ENCODE measurements around the gene MAP1B.

MAP1B gene

GRCh38 chr5:72231991-72232703 lies 124.9 kb downstream of the MAP1B start:
- DNase-seq: no peak

DNA sequence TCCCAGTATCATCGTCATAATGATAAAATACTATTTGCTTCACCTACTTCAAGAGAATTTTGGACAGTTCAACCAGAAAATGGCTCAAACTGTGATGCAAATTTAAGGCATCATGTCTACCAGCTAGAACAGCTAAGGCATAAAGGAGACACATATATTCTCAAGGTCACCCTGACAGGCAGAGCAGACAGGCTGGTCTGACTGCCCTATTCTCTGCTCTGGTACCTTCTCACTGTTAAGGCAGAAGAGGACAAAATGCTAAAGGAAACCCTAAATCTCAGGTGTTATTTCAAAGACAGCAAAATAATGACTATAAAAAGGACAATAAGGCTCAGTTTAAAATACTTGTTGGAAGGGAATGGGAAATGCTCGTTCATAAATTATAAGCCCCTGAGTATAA lies 125.6 kb downstream of the MAP1B start:
- DNase-seq: no peak

DNA sequence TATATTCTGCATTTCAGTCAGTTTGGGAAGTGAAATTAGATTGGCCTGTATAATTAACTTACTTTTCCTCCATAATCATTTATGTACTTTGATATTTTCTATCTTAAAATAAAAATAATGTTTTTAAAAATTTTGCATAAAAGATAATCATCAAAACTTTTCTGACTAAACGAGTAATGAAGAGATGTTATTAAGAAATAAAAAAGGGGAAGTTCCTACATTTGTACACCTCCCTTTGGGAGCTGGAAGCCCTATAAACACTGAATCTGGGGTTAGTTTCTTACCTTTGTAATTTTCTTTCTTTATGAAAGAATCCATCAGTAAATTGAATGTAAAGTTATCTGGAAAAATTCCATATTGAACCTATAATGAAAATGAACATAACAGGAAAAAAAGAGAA lies 126.6 kb downstream of the MAP1B start:
- DNase-seq: no peak

DNA sequence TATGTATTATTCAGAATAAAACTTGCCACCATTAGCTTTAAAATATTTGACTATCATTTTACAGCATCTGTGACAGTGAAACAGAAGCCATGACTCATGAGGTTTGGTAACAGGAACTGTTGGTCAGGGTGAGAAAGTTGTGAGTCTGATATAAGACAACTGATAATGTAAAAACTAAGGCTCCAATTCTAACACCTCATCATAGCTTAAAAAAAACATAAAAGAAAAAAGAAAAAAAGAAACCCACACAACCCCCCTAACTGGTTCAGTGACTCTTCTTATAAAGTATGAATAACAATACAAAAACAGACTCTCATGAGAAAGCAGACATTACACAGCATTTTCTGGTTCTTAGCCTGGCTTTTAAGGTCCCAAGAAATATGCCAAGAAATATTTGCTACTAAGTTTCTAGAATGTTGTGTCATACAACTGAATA lies 127.0 kb downstream of the MAP1B start:
- peak; percentile 17 for DNase-seq

DNA sequence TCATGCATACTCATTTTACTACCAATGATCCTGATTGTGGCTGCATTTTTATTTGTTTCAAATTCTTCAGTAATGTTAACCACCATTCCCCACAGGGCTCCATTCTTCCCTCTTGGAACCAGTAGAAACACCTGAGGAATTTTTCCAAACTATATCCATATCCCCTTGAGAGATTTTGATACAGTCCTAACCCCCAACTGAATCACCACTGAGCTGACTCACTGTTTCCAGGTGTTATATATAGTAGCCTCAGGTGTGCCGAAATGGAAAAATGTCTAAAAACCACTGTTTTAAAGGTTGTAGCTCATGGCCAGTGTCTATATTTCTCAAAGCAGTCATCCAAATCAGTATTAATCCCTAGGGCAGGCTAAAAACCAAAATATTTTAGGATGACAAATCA lies 127.6 kb downstream of the MAP1B start:
- DNase-seq: no peak

DNA sequence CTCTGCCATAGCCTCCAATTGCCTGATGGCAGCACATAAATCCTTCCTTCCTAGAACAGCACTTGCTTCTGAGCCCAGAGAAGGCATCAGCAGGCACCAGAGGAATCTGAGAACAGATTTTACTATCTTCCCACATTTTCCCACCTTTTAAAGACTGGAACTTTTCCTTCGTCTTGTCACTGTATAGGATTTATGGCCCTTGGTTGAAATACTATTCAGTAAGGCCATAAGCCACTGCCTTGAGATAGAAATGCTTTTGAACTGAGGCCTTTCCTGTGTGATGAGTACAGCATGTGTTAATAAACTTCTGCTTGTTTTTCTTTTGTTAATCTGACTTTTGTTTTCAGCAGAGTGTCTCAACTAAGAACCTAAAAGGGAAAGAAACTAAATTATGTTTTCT lies 128.4 kb downstream of the MAP1B start:
- no peak for DNase-seq

DNA sequence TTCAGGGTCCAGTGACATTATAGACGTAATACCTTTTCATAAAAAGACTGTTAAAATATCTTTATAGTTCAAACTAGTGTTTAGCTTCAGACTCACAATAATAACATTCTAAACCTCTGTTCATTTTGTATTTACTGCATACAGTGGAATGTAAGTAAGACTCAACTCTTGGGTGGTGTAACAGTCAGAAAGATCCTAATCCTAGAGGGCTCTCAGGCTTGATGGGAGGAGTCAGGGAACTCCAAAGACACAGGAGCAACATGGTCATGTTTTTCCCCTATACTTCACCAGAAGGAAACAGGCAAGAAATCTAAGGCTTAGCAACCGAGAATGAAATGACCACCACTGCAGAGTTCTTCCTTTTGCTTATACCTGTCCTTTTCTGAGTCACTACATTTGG lies 130.1 kb downstream of the MAP1B start:
- no peak for DNase-seq

- DNase-seq: no peak
These were observed 130.6 kb downstream of the MAP1B start for GRCh38 chr5:72237879-72238278.

GRCh38 chr5:72238712-72239445 lies 131.6 kb downstream of the MAP1B start:
- no peak for DNase-seq

DNA sequence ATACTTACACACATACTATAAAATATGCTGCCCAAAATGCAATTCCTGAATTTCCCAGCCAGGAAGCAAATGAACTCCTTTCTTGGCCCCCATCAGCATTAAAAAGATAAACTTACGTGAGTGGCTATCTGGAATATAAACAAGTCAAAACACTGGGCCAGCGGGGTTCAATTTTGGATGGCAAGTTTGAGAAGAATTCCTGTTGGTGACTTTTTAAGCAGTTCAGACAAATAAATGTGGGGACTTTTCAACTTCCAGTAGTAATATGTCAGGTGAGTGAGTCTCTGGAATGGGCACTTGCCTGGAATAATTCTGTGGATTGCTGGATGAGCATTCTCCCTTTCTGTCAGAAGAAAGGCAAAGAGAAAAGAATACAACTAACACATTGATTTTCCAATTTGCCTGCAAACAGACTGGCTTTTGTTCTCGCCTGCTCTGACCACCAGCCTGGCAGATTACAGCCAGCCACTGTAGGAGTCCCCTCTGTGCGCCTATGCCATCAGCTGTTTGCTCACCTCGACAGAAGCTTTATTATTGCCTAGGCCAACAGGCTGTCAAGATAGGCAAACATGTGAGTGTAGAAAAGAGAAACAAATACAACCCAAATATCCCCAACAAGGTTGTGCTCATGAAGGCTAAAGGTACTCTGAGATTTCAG lies 134.2 kb downstream of the MAP1B start:
- no peak for DNase-seq

GRCh38 chr5:72242796-72243475 lies 135.7 kb downstream of the MAP1B start:
- no peak for DNase-seq

DNA sequence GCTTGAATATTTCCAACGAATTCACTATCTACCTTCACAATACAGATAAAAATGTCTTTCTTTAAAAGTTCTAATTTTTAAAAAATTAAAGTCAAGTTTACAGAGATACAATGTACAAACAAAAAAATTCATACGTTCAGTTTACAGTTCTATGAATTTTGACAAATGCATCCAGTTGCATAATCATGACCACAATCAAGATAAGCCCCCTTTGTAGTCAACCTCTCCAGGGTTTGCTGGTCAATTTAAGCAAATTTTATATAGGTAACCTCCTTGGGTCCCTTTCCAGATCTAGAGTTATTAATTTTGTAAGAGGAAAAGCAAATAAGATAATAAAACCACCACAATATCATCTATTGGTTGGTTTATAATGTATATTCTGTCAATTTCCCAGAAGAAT lies 136.4 kb downstream of the MAP1B start:
- no peak for DNase-seq

DNA sequence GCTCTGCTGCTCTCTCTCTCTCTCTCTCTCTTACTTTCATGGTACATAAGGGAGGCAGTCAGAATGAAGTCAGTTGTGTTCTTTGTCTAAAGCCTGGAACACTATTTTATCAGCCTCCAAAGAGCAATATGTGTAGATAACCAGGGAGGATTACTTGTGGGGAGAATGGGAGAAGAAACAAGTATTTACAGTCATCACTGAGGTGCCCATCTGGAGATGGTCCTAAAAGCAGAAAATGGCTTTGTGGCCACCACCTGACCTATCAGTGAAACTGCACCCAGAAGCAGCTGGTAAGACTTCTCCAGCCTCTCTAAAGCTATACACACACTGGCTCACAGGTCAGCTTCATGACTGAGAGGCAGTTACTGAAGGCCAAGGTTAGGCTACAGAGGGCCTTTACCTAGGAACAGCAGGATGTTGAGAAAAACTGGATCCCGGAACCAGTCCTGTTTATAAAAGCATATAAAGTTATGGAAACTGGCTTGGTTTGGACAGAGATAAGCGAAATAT lies 137.6 kb downstream of the MAP1B start:
- no peak for DNase-seq

GRCh38 chr5:72245546-72245945 lies 138.3 kb downstream of the MAP1B start:
- DNase-seq: no peak

DNA sequence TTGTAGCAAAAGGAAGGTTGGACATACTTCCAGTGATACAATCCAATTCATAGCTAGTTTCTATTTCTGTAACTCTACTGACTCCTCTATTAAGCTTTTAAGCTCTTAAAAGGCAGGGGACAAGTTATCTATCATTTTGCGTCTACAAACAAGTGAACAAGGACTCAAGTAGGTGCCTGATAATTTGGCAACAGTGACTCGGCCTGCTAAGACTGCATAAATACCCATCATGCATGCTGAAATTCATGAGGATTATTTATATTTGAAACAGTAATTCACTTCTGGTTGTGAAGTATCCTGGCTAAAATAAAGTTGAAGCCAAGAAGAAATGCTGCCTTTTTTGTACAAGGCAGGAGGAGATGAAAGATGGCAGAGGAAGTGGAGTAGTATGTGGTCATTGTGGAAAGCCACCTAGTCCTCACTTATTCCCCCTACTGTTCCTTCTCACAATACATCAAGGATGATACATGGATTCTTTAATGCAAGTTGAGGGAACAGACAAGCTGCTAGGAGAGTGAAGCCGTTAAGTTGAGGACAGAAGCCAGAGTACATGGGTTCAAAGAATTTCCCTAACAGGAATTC lies 138.8 kb downstream of the MAP1B start:
- no peak for DNase-seq

DNA sequence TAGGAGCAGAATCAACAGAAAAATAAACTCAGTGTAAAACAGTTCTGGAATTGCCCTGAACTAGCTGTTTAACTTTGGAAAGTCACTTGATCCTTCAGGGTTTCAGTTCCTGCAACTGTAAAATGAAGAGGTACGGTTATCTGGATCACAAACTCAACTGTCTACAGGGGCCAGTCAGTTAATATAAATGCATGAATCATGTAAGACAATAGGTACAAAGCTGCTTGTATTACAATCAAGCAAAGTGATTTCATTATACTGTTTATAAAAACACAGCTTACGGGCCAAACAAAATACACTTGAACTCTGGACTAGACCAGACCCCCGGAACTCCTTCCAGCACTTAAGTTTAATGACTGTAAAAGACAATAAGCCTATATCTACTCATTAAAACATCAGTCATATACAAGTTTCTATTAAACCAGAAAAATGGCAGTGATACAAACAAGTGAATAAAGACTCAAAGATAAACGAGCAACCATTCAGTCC lies 139.7 kb downstream of the MAP1B start:
- DNase-seq: no peak

- DNase-seq: no peak
These were observed 141.2 kb downstream of the MAP1B start for GRCh38 chr5:72248410-72248981.

DNA sequence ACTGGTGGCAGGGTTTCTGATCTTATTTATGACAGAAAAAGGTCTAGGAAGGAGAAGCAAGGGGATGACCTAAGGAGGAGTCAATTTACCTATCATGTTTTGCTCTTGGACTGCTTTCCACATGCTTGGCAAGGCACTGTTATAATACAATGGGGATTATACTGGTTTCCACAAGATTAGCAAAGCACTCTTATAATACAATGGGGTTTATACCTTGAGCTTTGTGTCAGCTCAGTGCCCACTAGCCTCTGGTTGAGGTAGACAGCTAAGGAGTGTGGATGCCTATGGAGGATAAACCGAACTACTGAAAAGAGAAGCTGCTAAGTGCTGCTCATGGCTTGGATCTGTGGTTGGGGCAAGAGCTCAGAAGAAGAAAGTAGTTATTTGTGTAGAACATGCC lies 144.1 kb downstream of the MAP1B start:
- DNase-seq: no peak

- no peak for DNase-seq
These were observed 144.7 kb downstream of the MAP1B start for GRCh38 chr5:72252008-72252407.

- no peak for DNase-seq
These were observed 145.4 kb downstream of the MAP1B start for GRCh38 chr5:72252574-72253155.

DNA sequence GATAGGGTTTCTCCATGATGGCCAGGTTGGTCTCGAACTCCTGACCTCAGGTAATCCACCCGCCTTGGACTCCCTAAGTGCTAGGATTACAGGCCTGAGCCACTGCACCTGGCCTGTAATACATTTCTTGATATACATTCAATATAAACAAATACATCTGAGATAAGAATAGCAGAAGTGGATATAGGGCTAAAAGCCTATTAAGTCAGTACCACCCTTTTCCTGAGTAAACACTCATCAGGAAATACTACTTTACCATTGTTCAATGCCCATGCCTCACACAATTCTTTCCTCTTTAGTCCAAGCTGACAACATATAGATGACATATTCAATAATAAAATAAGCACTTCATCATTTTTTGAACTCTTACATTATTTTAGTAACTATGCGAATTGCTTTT lies 148.0 kb downstream of the MAP1B start:
- DNase-seq: no peak

GRCh38 chr5:72255670-72256069 lies 148.4 kb downstream of the MAP1B start:
- DNase-seq: no peak
